Tibial nerve (tissue), 4 donors: Measurements from ENCODE around the gene UBE2L5. TPM values are rescaled to one million over a fixed set of nuclear protein-coding genes. Genes with fewer than 3 reads are reported as not detected.
A peak's percentile ranks its signal among the peaks of the same experiment; 100 is the strongest.
"Not testable (repeated sequence)": the region's sequence is repeated elsewhere in the genome, so short reads cannot be mapped to it uniquely, and the experiment has no call there.

Experiments
- DNase-seq, 2 donors: peaks; one replicate each; pipeline ENCODE4 v3.0.0-alpha.2; 2019; ENCODE audit warnings: low spot score in 2 of 2
- H3K27ac ChIP-seq, 4 donors: fragments of 200-600 bp; sonication (generic) in 3 of 4; one replicate each; pipeline ENCODE4 v1.5.1; 2017 to 2019; ENCODE audit warnings: mild to moderate bottlenecking in 1 of 4
- H3K27me3 ChIP-seq, 2 donors: fragments of 200-600 bp; sonication (generic) in 1 of 2; one replicate each; pipeline versions ENCODE4 v1.5.1 to v1.6.0; 2017 to 2019
- H3K36me3 ChIP-seq, 3 donors: fragments of 200-600 bp; sonication (generic); one replicate each; pipeline ENCODE4 v1.5.1; 2018 to 2019
- H3K4me1 ChIP-seq, 4 donors: fragments of 200-600 bp; sonication (generic) in 3 of 4; one replicate each; pipeline ENCODE4 v1.5.1; 2017 to 2019
- H3K4me3 ChIP-seq, 4 donors: fragments of 200-600 bp; sonication (generic) in 3 of 4; one replicate each; pipeline ENCODE4 v1.5.1; 2017 to 2019; ENCODE audit warnings: mild to moderate bottlenecking in 1 of 4, moderate library complexity in 1 of 4
- H3K9me3 ChIP-seq, 4 donors: fragments of 200-600 bp; sonication (generic) in 3 of 4; one replicate each; pipeline ENCODE4 v1.5.1; 2017 to 2019
- EP300 ChIP-seq, 2 donors: sonication (generic); formaldehyde crosslinking; IDR thresholded peaks; one replicate each; pipeline ENCODE4 v1.6.1; 2017; ENCODE audit warnings: antibody characterized with exemption in 2 of 2, mild to moderate bottlenecking in 1 of 2
- POLR2A ChIP-seq, 2 donors: fragments of 450-650 bp; IDR thresholded peaks; one replicate each; pipeline ENCODE4 v1.6.1; 2017; ENCODE audit warnings: antibody characterized with exemption in 2 of 2, mild to moderate bottlenecking in 2 of 2, moderate library complexity in 2 of 2
- WGBS, 2 donors: methylation state at CpG; one replicate each; pipeline ENCODE4 v1.1.5; 2018; 5-methylcytosine and 5-hydroxymethylcytosine counted together
- total RNA-seq, 4 donors: library from RNA; depleted of rRNA; stranded (reverse); fragments of >200 nt; gene quantifications; one replicate each; pipeline ENCODE4 v1.1.0, GENCODE V29; 2016
- TF ChIP-seq, protein P1 (sequence below), 5 experiments: fragments of 200-600 bp in 3 of 5; fragments of 450-650 bp in 2 of 5; sonication (generic) in 3 of 5; IDR thresholded peaks; one replicate each; pipeline ENCODE4 v1.5.1; 2016 to 2019; ENCODE audit warnings: antibody characterized with exemption in 5 of 5, mild to moderate bottlenecking in 3 of 5, moderate library complexity in 2 of 5

Gene UBE2L5
- total RNA-seq, 4 donors from 2014 or later, result not detected

GRCh38 chr13:30453727-30454126 is 31.4 kb downstream of the UBE2L5 start:
- Histone ChIP-seq H3K9me3 (no peaks in the 10 kb centered on the region), H3K27me3 (no peaks in the 10 kb centered on the region), H3K4me3 (no peak overlapping the region), H3K36me3 (peaks cover 0 to 4% (median 0%) of the 10 kb centered on the region in 3 donors), H3K4me1 (peaks cover 0 to 11% (median 0%) of the 10 kb centered on the region in 4 donors), H3K27ac (no peak overlapping the region)
- 82 to 87% methylated on average over 4 of the region's 4 CpGs for WGBS, 2 donors
- no peak for DNase-seq
- TF ChIP-seq, protein P1, sequence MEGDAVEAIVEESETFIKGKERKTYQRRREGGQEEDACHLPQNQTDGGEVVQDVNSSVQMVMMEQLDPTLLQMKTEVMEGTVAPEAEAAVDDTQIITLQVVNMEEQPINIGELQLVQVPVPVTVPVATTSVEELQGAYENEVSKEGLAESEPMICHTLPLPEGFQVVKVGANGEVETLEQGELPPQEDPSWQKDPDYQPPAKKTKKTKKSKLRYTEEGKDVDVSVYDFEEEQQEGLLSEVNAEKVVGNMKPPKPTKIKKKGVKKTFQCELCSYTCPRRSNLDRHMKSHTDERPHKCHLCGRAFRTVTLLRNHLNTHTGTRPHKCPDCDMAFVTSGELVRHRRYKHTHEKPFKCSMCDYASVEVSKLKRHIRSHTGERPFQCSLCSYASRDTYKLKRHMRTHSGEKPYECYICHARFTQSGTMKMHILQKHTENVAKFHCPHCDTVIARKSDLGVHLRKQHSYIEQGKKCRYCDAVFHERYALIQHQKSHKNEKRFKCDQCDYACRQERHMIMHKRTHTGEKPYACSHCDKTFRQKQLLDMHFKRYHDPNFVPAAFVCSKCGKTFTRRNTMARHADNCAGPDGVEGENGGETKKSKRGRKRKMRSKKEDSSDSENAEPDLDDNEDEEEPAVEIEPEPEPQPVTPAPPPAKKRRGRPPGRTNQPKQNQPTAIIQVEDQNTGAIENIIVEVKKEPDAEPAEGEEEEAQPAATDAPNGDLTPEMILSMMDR (IDR thresholded peaks at IDR 0.05), result no peak
- no peak for TF ChIP-seq EP300 (IDR thresholded peaks at IDR 0.05)
- TF ChIP-seq POLR2A (IDR thresholded peaks at IDR 0.05), result no peak

DNA sequence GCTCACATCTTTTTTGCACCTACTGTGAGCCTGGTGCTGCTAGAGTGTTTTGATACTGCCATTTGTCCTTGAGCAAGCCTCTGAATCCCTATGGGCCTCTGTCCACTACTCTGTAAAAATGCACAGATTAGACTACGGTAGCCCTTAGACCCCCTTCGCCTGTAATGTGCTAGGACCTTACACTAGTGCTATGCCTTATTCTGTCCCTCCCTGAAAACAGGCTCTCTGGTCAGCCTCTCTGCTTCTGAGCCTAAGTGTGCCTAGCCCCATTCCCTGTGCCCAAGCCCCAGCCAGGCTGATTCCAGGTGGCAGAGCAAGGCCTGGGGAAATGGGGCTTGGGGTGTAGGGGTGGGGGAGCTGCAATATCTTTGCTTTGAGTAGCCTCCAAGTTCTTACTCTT is 32.7 kb downstream of the UBE2L5 start:
- H3K36me3 ChIP-seq, result peaks cover 0 to 4% (median 0%) of the 10 kb centered on the region in 3 donors
- no peaks in the 10 kb centered on the region for H3K9me3 ChIP-seq
- no peak overlapping the region for H3K4me3 ChIP-seq
- WGBS, 2 donors, result 67 to 82% methylated on average over 2 of the region's 2 CpGs
- peaks cover 0 to 19% (median 0%) of the 10 kb centered on the region in 4 donors for H3K4me1 ChIP-seq
- no peak overlapping the region for H3K27ac ChIP-seq
- TF ChIP-seq POLR2A (IDR thresholded peaks at IDR 0.05) (no peak), EP300 (IDR thresholded peaks at IDR 0.05) (no peak)
- TF ChIP-seq, protein P1 (IDR thresholded peaks at IDR 0.05), result no peak
- H3K27me3 ChIP-seq, result no peaks in the 10 kb centered on the region
- DNase-seq, result no peak

GRCh38 chr13:30456290-30456689 is 34.0 kb downstream of the UBE2L5 start:
- H3K4me1 ChIP-seq, result peaks cover 0 to 20% (median under 1%) of the 10 kb centered on the region in 4 donors
- TF ChIP-seq POLR2A (IDR thresholded peaks at IDR 0.05), result no peak
- TF ChIP-seq, protein P1 (IDR thresholded peaks at IDR 0.05), result no peak
- no peak for TF ChIP-seq EP300 (IDR thresholded peaks at IDR 0.05)
- no peak for DNase-seq
- H3K9me3 ChIP-seq, result no peaks in the 10 kb centered on the region
- H3K4me3 ChIP-seq, result no peak overlapping the region
- peak overlapping the region in 2 of 4 donors; percentile 24 to 37 for H3K27ac ChIP-seq
- H3K36me3 ChIP-seq, result peaks cover 0 to 4% (median 0%) of the 10 kb centered on the region in 3 donors
- 49 to 55% methylated on average over 3 of the region's 3 CpGs for WGBS, 2 donors
- no peaks in the 10 kb centered on the region for H3K27me3 ChIP-seq

- DNase-seq, result no peak
- H3K27ac ChIP-seq, result no peak overlapping the region
- no peaks in the 10 kb centered on the region for H3K27me3 ChIP-seq
- no peak overlapping the region for H3K4me3 ChIP-seq
- TF ChIP-seq, protein P1 (IDR thresholded peaks at IDR 0.05), result no peak
- TF ChIP-seq POLR2A (IDR thresholded peaks at IDR 0.05) (no peak), EP300 (IDR thresholded peaks at IDR 0.05) (no peak)
- H3K4me1 ChIP-seq, result peaks cover 0 to 31% (median 11%) of the 10 kb centered on the region in 4 donors
- peaks cover 0 to 8% (median 4%) of the 10 kb centered on the region in 3 donors for H3K36me3 ChIP-seq
- no peaks in the 10 kb centered on the region for H3K9me3 ChIP-seq
- WGBS, 2 donors, result 77 to 81% methylated on average over 3 of the region's 3 CpGs
Measured at GRCh38 chr13:30457306-30457891, 35.1 kb downstream of the UBE2L5 start.

GRCh38 chr13:30461279-30462066 is 39.2 kb downstream of the UBE2L5 start:
- TF ChIP-seq, protein P1 (IDR thresholded peaks at IDR 0.05), result peak; percentile 31 to 59 (median 44)

More at GRCh38 chr13:30461279-30462066, 39.2 kb downstream of the UBE2L5 start:
- not testable (repeated sequence) for H3K4me3 ChIP-seq, DNase-seq, H3K9me3 ChIP-seq, H3K27me3 ChIP-seq
- 81 to 83% methylated on average over 3 of the region's 3 CpGs for WGBS, 2 donors
- Histone ChIP-seq H3K36me3 (peaks cover 0 to 11% (median 4%) of the 10 kb centered on the region in 3 donors), H3K4me1 (peaks cover 0 to 47% (median 23%) of the 10 kb centered on the region in 4 donors), H3K27ac (peak overlapping the region in 2 of 4 donors; percentile 98 to 99)
